ENCODE data around the gene PPFIA2.
"Not testable (repeated sequence)": the region's sequence is repeated elsewhere in the genome, so short reads cannot be mapped to it uniquely, and the experiment has no call there.

Gene PPFIA2

DNA sequence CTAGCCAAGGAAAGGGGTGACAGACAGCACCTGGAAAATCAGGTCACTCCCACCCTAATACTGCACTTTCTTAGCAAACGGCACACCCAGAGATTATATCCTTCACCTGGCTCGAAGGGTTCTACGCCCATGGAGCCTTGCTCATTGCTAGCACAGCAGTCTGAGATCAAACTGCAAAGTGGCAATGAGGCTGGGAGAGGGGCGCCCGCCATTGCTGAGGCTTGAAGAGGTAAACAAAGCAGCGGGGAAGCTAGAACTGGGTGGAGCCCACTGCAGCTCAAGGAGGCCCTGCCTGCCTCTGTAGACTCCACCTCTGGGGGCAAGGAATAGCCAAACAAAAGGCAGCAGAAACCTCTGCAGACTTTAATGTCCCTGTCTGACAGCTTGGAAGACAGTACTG, 99.8 kb downstream of the PPFIA2 start:
- DNase-seq, result not testable (repeated sequence)

DNA sequence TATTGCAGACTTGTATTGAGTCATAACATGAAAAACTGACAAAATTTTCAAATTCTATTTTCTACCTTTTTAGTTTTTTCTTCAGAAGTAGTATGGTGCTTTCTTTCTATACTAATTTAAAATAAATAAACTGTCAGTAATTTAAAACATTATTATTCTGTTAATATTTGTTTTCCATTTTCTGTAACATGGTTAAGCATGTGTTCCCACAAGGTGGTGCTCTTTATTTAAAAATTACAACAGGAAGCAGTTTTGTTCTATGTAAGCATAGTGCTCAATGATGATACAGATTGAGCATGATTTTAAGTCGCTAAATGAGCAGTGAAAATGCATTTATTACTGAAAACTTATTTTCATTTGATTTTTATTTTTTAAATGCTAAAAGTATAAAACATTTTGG, 114.6 kb downstream of the PPFIA2 start:
- DNase-seq, result no peak

DNA sequence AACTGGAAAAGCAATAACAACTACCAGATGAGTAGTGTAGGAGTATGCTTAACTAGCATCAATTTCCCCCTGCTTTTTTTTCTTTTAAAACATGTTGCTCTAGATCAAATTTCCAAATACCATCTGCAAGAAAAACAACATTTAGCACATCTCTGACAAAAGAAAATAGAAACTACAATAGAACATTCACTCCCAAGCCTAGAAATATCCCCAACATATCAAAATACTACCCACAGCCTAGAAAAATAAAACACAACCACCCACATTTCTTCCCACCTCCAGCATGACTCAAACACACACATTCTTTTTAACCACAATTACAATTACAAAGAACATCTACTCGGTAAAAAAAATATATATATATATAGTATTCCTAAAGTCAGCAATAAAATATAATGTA, 120.0 kb downstream of the PPFIA2 start:
- DNase-seq, result no peak

DNA sequence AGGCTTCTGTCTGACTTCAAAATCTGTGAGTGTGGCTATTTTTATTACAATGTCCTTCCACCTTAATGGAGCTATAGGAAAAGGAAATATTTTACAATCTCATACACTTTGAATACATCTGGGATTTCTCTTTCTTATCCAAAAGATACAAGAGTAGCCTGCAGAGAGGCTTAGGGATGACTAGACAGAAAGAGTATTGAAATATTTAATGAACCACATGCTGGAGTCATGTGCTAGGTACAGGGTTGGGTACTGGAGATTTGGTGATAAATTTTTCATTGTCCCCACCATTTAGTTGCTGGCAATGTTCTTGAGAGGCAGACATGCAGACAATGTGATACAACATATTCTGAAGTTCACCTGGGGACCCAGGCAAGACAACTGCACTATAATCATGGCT, 126.0 kb downstream of the PPFIA2 start:
- no peak for DNase-seq

DNA sequence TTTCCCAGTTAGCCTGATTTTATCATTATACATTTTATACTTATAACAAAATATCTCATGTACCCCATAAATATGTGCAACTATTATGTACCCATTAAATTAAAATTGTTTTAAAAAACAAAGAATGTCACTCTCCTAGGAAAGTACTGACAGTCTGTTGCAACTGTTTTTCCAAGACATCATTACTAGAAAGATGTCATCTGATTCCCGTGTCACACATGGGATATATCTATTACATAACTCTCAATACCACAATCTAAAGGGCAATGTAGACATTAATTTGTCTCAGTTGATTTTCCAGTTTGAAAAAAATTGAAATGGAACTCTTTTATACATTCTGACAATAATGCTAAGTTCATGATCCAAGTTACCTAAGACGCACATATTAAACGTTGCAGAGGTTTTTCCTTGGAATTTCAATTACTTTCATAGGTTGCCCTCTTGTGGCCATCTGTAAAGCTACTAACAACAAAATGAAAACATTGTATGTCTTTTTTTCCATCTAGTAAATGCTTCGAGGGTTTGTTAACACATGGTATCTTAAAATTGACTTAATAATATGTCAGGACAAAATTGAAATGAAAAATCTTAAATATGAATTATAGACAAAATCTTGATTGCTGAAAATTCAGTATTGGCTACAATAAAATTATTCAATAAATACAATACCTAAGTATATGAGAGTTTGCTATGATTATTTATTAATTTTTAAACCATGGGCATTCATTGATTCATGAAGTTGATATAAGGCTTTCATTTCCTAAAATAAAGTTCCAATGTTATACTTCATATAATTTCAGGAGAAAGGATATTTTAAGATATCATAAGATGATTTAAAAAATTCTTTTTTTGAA, 131.6 kb downstream of the PPFIA2 start:
- no peak for DNase-seq

DNA sequence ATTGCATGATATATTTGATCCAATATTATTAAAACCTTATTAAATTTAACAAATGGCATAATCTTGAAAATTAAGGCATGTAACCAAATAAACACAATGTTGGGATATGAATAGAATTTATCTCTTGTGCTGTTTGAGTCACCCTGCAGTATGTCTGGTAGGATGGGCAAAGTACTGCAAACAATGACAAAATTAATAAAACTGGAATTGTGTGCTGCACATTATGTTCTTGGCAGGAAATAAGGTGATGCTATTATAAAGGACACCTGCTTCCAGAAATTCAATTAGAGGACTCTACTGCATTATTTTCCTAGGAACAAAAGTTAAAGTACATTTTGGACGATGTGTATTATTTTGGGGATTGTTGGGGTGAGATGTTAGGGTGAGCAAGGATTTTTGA, 132.7 kb downstream of the PPFIA2 start:
- no peak for DNase-seq

DNA sequence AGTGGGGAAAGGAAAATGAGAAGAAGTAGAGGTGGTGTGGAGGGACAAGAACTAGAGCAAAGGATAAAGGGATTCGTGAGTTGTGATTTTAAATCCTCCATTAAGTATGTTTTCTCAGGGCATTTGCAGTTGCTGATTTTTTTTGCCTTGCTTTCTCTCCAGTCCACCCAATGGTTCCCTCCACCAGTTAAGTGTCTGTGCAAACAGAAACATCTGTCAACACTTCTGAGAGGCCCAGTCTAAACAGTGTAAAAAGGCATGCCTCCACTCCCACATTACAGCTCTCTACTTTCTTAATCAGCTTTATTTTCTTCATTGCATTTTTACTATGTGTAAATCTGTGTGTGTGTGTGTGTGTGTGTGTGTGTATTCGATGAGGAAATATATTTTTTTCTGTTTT, 141.2 kb downstream of the PPFIA2 start:
- no peak for DNase-seq

DNA sequence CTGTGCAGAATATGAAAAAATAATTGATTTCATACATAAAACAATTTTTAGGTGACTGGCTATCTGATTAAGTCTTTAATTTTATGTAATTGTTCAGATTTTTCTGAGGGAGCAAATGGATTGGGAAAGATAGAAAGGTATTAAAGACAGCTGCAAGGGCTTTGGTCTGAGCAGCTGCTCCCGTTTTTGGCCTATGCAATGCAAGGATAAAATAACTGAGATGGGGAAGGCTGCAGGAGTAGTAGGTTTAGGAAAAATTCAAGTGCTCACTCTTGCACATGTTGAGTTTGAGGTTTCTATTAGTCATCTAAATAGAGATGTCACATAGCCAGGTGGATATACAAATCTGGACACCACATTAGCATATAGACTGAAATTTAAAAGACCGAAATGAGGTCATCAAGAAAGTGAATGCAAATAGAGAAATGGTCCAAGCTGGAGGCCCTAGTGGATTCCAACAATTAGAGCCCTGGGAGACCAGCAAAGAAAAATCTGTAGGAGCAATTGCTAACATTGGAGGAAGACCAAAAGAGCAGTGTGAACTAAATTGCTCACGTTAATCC, 144.0 kb downstream of the PPFIA2 start:
- no peak for DNase-seq

DNA sequence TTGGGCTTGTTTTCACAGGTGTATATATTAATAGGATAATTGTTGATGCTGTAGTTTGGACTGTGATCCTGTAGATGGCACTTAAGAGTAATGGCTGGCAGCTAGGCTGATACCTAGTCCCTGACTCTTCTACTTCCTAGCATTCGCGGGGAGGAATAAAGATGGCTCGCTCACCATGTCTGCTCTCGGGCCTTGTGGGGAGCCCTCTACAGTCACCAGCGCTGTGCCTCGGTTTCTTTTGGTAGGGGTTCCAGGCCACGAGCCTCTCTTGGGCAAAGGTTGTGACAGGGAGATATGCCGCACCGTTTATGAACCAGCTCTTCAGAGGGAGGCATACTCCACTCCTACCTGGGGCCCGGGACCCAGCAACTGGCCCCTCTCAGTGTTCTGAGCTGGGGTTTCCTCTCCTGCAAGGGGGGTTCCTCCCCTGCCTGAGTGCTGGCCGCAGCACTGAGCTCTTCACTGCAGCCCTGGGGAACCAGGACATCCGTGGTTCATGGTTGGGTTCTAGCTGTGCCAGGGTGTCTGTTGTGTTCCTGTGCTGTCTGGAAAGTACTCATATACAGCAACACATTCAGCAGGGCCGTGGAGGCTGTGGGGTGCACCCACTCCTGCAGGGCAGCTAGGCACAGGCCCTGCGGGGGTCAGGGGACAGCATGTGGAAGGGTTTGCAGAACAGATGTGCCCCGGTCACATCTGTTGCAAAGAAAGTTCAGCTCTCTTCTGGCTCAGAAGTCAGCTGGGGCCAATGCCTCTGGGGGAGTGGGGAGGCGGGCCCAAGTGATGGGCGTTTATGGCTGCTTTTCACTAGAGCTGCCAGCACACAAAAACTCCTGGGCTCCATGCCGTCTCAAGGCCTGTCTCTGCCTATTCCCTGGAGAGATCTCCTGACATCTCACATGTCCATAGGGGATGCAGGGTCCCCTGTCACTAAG, 147.9 kb downstream of the PPFIA2 start:
- DNase-seq, result no peak

DNA sequence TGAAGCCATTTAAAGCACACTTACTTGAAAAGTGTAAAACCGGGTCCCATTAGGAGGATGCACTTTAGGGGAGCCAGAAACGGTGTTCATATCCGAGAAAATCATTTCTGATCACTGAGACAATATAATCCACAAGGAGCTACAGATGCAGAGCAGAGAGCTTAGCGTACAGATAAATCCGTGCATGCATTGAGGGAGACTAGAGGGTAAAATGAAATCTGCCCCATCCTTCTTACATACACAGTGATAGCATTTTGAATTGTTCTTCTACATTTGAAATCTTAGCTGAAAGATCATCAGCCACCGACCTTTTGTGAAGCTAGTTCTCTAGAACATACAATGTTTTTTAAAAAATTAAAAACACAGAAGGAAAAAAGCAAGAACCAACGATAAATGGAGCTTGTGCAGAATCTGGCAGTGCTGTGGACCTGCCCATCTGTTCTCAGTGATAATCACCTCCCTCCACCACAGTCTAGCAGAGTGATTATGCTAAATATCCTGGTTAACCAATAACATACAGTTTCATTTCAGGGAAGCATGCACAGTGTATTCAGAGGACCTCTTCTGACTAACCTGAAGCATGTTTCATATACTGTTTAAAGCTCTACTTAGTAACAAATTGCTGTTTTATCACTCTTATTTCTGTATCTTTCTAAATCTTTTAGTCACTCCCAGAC, 161.1 kb downstream of the PPFIA2 start:
- DNase-seq, result no peak

DNA sequence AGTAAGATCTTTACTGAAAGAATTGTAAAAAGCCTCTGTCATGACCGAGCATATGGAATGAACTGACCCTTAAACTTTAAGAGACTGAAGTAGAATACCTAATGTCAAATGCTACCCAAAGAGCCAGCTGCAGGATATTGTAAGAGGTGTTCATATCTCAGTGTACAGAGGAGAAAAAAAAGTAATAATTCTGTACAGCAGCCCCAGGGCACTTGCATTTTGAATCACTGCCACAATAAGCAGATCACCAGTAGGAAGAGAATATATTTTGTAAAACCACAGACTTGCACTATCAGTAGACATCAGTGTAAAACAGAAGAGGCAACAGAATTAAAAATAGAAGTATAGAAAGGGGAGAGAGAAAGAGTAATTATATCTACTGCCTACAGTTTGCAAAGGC, 162.6 kb downstream of the PPFIA2 start:
- no peak for DNase-seq

DNA sequence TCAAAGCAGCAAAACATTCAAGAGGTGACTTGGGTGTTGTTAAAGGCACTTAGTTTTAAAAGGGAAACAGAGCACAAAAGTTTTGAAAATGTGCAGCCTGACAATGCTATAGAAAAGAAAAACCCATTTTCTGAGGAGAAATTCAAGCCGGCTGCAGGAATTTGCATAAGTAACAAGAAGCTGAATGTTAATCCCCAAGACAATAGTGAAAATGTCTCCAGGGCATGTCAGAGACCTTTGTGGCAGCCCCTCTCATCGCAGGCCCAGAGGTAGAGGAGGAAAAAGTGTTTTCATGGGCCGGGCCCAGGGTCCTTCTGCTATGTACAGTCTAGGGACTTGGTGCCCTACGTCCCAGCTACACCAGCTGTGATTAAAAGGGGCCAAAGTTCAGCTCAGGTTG, 167.9 kb downstream of the PPFIA2 start:
- DNase-seq, result no peak

DNA sequence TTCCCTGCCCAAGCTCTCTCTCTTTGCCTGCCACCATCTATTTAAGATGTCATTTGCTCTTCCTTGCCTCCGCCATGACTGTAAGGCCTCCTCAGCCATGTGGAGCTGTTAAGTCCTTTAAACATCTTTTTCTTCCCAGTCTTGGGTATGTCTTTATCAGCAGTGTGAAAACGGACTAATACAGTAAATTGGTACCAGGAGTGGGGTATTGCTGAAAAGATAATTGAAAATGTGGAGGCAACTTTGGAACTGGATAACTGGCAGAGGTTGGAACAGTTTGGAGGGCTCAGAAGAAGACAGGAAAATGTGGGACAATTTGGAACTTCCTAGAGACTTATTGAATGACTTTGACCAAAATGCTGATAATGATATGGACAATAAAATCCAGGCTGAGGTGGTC, 168.4 kb downstream of the PPFIA2 start:
- DNase-seq, result not testable (repeated sequence)

DNA sequence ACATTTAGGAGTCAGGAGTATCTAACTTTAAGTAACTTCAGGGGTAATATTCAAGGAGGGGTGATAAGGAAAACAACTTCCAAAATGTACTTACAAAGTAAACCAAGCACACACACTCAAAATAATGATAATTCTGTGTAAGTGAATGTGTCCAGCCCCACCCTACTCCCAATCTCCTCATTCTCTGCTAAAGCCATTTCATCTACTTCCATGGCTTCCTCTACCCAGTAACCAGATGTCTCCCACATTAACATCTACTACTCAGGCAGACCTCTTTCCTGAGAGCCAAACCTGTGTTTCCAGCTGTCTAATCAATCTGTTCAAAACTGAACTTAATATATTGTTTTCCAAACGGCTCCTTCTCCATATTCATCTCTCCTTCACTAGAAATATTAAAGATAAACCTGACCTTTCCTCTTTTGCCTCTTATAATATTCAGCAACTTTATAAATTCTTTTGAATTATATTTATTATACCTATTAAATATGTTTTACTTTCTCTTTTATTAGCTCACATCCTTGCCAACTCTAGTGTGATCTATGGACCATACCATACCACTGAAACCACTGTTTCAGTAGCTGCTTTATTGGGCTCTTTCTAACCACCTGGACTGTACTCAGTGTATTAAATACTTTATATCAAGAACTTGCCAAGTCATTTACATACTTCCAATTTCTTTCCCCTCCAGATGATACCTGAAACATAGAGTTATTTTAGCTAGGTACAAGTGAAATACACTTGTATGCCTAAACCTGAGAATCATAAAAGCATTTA, 170.7 kb downstream of the PPFIA2 start:
- DNase-seq, result no peak

DNA sequence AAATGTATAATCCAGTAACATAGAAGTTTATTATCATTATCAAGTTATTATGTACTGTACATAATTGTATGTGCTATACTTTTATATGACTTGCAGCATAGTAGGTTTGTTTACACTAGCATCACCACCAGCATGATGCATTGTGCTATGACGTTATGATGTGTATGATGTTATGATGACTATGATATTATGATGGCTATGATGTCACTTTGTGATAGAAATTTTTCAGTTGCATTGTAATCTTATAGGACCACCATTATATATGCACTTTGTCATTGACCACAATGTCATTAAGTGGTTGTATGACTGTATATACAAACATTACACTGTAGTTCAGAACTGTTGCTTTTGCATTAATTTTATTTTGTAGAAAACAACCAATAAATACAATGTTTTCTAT, 173.4 kb downstream of the PPFIA2 start:
- DNase-seq, result no peak

DNA sequence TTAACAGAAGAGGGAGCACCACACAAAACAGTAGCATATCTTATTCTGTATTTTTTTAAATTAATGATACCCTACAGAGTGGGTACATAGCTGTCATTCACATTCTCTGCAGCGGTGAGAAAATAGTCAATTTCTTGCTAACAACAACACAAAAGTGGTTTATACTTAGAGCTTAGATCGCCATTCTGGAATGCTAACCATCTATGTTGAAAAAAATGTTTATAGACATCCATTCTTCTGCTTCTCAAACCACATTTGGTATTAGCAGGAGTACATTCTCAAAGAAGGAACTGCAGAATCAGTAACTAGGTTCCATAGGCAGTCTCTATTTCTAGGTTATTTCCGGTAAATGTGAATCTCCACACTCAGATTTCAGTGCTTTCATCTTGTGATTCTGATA, 185.9 kb downstream of the PPFIA2 start:
- DNase-seq, result no peak

DNA sequence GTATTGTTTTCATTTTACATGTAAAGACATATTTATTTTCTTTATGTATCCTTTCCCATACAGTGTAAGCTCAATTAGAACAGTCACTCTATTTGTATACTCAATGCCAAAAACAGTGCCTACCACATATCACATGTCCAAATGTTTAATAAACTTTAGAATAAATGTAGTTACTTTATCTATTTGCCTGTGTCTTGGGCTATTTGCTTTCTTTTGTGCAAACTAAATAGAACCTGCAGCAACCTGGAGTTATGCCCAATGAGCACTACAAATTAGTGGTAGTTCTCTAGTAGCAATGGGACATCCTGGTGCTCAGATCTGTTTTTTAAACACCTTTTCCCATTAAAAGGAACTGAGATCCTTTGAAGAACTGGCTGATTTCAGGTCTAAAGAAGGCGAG, 186.7 kb downstream of the PPFIA2 start:
- no peak for DNase-seq

DNA sequence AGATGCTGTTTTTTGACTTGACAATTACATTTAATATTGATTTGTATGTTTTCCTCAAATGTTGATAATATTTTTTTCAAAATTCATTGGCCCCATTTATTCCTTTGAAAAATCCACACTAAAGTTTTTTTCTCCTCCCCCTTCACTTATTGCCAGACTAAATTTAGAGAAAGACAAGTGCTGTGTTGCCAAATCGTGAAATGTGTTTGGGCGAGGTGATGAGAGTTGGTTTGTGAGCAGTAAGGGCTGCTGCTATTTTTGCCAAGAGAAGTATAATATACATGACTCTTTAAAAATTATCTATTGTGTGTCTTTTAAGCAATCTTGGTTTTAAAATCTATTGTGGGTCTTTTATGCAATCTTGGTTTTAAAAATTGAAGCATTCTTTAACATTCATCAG, 188.9 kb downstream of the PPFIA2 start:
- no peak for DNase-seq

DNA sequence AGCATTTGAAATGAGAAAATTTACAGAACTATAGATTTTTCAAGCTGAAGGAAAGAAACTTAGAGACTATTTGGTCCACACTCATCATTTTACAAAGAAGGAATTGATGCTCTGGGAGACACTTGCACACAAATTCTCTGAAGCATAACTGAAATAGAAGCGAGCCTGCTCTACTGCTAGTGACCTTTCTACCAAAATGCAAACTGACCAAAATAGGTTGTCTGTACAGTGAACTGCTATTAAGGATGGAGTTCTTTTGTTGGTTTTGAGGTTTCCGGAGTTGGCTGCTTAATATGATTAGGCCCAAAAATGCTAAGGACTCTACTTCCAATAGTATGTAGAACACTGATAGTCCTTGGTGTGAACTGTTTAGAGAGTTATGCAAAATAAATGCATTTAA, 194.9 kb downstream of the PPFIA2 start:
- DNase-seq, result no peak

DNA sequence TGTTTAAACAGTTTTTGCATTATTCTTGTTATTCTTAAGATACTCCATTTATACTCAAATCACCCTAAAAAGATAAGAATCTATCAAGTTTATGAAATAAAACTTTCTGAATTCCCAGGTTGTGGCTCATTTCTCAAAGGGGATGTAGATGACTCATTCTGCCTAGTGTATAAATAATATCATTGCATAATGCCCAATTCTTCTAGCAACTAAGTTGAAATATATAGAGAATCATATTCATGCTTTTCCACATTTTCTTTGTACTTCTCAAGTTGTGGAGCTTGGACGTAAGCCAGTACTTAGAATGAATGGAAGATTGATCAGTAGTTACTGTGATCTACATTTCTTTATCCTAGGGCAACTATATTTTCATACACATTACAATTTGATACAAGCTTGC, 201.1 kb downstream of the PPFIA2 start:
- no peak for DNase-seq

DNA sequence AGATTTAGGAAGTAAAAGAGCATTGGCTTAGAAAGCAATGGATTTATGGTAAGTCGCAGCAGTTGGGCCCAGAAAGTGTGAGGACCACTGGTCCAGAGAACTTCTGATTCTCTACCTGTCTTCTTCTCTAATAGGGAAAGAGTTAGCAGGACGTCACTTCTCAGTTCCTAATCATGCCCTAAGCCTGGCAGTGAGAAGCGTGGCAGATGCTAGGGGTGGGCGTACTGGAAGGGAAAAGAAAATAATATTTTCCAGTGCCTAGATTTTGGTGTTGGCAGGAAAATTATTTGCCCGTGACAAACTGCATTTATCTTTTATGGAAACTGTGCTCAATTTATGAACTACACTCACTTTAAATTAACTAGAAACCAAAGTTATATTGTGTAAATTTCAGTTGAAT, 212.3 kb downstream of the PPFIA2 start:
- no peak for DNase-seq

DNA sequence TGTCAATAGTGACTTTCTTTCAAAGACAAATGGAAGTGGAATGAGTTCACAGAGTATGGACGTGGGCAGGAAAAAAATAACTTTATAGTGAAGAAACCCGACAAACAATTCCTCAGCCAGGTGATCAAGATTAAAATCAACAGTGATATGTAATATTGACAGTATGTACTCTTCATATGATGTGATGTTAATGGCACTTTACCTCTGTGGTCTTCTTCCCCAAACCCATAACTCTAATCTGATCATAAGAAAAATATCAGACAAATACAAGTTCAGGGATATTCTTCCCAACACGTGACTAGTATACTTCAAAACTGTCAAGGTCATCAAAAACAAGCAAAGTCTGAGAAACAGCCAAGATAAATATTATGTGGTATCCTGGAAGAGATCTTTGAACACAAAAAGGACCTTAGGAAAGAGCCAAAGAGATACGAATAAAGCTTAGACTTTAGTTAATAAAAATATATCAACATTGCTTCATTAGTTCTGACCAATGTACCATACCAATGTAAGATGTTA, 215.5 kb downstream of the PPFIA2 start:
- no peak for DNase-seq
